ENCODE results near the gene SUPT5H.

The SUPT5H gene

GRCh38 chr19:39506944-39507714 is 61.7 kb downstream of the SUPT5H start:
- intact Hi-C loops (cut with DNase I; ENCODE audit: low total_unique reads), result no loop called here
- peaks cover 0 to 19% (median 5%) of the 10 kb centered on the region in 4 donors for H3K4me1 ChIP-seq
- H3K36me3 ChIP-seq, result no peaks in the 10 kb centered on the region
- H3K4me3 ChIP-seq, result peak overlapping the region; percentile 24 to 45
- no peak for TF ChIP-seq CTCF (IDR thresholded peaks at IDR 0.05)
- DNase-seq, result no peak
- peaks cover 3 to 86% of the 10 kb centered on the region in 2 donors for H3K27me3 ChIP-seq
- no peak overlapping the region for H3K27ac ChIP-seq
- no peaks in the 10 kb centered on the region for H3K9me3 ChIP-seq

- TF ChIP-seq CTCF (IDR thresholded peaks at IDR 0.05), result no peak
- H3K4me3 ChIP-seq, result peak overlapping the region in 1 of 2 donors; percentile 45
- no peak for DNase-seq
- no peak overlapping the region for H3K27ac ChIP-seq
- H3K27me3 ChIP-seq, result peaks cover 3 to 86% of the 10 kb centered on the region in 2 donors
- peaks cover 0 to 16% (median 5%) of the 10 kb centered on the region in 4 donors for H3K4me1 ChIP-seq
- intact Hi-C loops (cut with DNase I; ENCODE audit: low total_unique reads), result no loop called here
- no peaks in the 10 kb centered on the region for H3K9me3 ChIP-seq
- no peaks in the 10 kb centered on the region for H3K36me3 ChIP-seq
Measured at GRCh38 chr19:39507715-39508364, 62.5 kb downstream of the SUPT5H start.

- intact Hi-C loops (cut with DNase I; ENCODE audit: low total_unique reads), result no loop called here
- Histone ChIP-seq H3K4me1 (peaks cover 0 to 12% (median 5%) of the 10 kb centered on the region in 4 donors), H3K9me3 (no peaks in the 10 kb centered on the region), H3K4me3 (no peak overlapping the region), H3K27me3 (peaks cover 3 to 84% of the 10 kb centered on the region in 2 donors), H3K27ac (no peak overlapping the region), H3K36me3 (no peaks in the 10 kb centered on the region)
- no peak for DNase-seq
- TF ChIP-seq CTCF (IDR thresholded peaks at IDR 0.05), result no peak
Measured at GRCh38 chr19:39508629-39509028, 63.2 kb downstream of the SUPT5H start.

GRCh38 chr19:39509233-39509632 is 63.9 kb downstream of the SUPT5H start:
- Histone ChIP-seq H3K27me3 (peaks cover 3 to 84% of the 10 kb centered on the region in 2 donors), H3K9me3 (no peaks in the 10 kb centered on the region), H3K27ac (no peak overlapping the region), H3K4me1 (peaks cover 0 to 12% (median 5%) of the 10 kb centered on the region in 4 donors), H3K4me3 (no peak overlapping the region), H3K36me3 (no peaks in the 10 kb centered on the region)
- intact Hi-C loops (cut with DNase I; ENCODE audit: low total_unique reads), result no loop called here
- no peak for DNase-seq
- TF ChIP-seq CTCF (IDR thresholded peaks at IDR 0.05), result no peak

- H3K36me3 ChIP-seq, result no peaks in the 10 kb centered on the region
- intact Hi-C loops (cut with DNase I; ENCODE audit: low total_unique reads), result no loop called here
- no peak for DNase-seq
- no peak overlapping the region for H3K4me3 ChIP-seq
- no peak overlapping the region for H3K27ac ChIP-seq
- peaks cover 4 to 17% (median 14%) of the 10 kb centered on the region in 4 donors for H3K4me1 ChIP-seq
- no peak for TF ChIP-seq CTCF (IDR thresholded peaks at IDR 0.05)
- H3K9me3 ChIP-seq, result no peaks in the 10 kb centered on the region
- H3K27me3 ChIP-seq, result peaks cover 4 to 81% of the 10 kb centered on the region in 2 donors
Measured at GRCh38 chr19:39512988-39513387, 67.6 kb downstream of the SUPT5H start.
